GM12878 (cell line): ENCODE data around the gene SLCO3A1.

ENCODE experiments used
- HDAC6 ChIP-seq: fragments of 200-600 bp; sonication (generic); IDR thresholded peaks from one replicate; pipeline ENCODE4 v1.8.0; 2017; ENCODE audit warnings: antibody characterized with exemption; ENCODE audit not compliant: unreplicated experiment
- POLR2AphosphoS5 ChIP-seq: IDR thresholded peaks from 2 replicates; pipeline ENCODE4 v1.6.1; 2011; ENCODE audit warnings: mild to moderate bottlenecking, low read length, inconsistent platforms
- YY1 ChIP-seq: IDR thresholded peaks from 2 replicates; pipeline ENCODE4 v1.6.1; 2011; ENCODE audit warnings: low read depth, mild to moderate bottlenecking, low read length
- ZNF274 ChIP-seq: IDR thresholded peaks from one replicate; pipeline ENCODE4 v1.8.0; 2011; ENCODE audit not compliant: insufficient read length, insufficient read depth
- TF ChIP-seq, protein P1 (sequence below), 3 experiments: IDR thresholded peaks in 2 of 3; conservative IDR thresholded peaks in 1 of 3; 2 replicates each; pipeline ENCODE4 v1.5.1; 2011; ENCODE audit warnings: low read depth in 3 of 3, low read length in 3 of 3, mild to moderate bottlenecking in 3 of 3, control low read depth in 2 of 3, moderate library complexity in 2 of 3, inconsistent platforms in 1 of 3, mixed read lengths in 1 of 3; ENCODE audit not compliant: control insufficient read depth in 2 of 3, insufficient read depth in 1 of 3; ENCODE audit errors: extremely low read depth in 1 of 3

- TF ChIP-seq YY1 (no peak), ZNF274 (no peak), POLR2AphosphoS5 (no peak), HDAC6 (no peak)
- TF ChIP-seq, protein P1, sequence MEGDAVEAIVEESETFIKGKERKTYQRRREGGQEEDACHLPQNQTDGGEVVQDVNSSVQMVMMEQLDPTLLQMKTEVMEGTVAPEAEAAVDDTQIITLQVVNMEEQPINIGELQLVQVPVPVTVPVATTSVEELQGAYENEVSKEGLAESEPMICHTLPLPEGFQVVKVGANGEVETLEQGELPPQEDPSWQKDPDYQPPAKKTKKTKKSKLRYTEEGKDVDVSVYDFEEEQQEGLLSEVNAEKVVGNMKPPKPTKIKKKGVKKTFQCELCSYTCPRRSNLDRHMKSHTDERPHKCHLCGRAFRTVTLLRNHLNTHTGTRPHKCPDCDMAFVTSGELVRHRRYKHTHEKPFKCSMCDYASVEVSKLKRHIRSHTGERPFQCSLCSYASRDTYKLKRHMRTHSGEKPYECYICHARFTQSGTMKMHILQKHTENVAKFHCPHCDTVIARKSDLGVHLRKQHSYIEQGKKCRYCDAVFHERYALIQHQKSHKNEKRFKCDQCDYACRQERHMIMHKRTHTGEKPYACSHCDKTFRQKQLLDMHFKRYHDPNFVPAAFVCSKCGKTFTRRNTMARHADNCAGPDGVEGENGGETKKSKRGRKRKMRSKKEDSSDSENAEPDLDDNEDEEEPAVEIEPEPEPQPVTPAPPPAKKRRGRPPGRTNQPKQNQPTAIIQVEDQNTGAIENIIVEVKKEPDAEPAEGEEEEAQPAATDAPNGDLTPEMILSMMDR (IDR thresholded peaks at IDR 0.05 in 2 of 3, conservative IDR thresholded peaks at IDR 0.05 in 1 of 3; ENCODE audit: control insufficient read depth in 2 of 3, extremely low read depth in 1 of 3, insufficient read depth in 1 of 3, low read depth in 3 of 3, low read length in 3 of 3), result no peak
Measured at GRCh38 chr15:92043283-92043682, 189.8 kb downstream of the SLCO3A1 start.
